Astrocyte of the cerebellum (primary cell): ENCODE measurements around the gene TGM4.
A peak's percentile ranks its signal among the peaks of the same experiment; 100 is the strongest.

Experiments used
- DNase-seq: peaks from one replicate; pipeline ENCODE4 v3.0.0-alpha.2; 2011; ENCODE audit warnings: low read depth
- H3K4me3 ChIP-seq: 2 replicates; pipeline ENCODE4 v1.5.1; 2011; ENCODE audit warnings: mild to moderate bottlenecking, low read depth, low read length, moderate library complexity
- in situ Hi-C: cut with HindIII; loops from 2 replicates; pipeline ENCODE4 v1.10.0; 2017; ENCODE audit warnings: low sequenced_read_pairs
- TF ChIP-seq, protein P1 (sequence below): IDR thresholded peaks from 2 replicates; pipeline ENCODE4 v1.5.1; 2012; ENCODE audit warnings: low read length, low read depth, moderate library complexity, mild to moderate bottlenecking; ENCODE audit errors: missing control alignments

TGM4 gene

GRCh38 chr3:44918087-44918486, 43.7 kb downstream of the TGM4 start:
- TF ChIP-seq, protein P1, sequence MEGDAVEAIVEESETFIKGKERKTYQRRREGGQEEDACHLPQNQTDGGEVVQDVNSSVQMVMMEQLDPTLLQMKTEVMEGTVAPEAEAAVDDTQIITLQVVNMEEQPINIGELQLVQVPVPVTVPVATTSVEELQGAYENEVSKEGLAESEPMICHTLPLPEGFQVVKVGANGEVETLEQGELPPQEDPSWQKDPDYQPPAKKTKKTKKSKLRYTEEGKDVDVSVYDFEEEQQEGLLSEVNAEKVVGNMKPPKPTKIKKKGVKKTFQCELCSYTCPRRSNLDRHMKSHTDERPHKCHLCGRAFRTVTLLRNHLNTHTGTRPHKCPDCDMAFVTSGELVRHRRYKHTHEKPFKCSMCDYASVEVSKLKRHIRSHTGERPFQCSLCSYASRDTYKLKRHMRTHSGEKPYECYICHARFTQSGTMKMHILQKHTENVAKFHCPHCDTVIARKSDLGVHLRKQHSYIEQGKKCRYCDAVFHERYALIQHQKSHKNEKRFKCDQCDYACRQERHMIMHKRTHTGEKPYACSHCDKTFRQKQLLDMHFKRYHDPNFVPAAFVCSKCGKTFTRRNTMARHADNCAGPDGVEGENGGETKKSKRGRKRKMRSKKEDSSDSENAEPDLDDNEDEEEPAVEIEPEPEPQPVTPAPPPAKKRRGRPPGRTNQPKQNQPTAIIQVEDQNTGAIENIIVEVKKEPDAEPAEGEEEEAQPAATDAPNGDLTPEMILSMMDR: no peak
- in situ Hi-C loops: no loop called here
- H3K4me3 ChIP-seq: no peak overlapping the region
- no peak for DNase-seq

GRCh38 chr3:44918581-44918980, 44.2 kb downstream of the TGM4 start:
- no peak for DNase-seq
- in situ Hi-C loops: no loop called here

DNA sequence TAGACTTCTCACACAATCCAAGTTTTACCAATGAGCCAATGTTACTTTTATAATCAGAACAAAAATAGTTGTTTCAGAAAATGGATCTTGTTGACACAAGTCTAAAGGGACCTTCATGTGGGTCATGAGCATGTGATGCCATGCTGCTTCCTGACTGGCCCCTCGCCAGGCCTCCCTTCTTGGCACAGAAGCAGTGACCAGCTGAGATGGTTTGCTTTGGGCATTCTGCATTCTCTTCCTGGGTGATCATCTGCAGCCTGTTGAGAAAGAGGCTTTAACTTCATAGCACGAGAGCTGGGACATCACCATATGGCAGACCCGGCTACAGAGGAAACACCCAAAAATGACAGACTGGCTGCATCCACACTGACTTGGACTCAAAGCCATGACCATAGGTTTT, 45.7 kb downstream of the TGM4 start:
- in situ Hi-C loops: no loop called here
- TF ChIP-seq, protein P1: no peak
- H3K4me3 ChIP-seq: no peak overlapping the region
- DNase-seq: no peak

More at GRCh38 chr3:44918581-44918980, 44.2 kb downstream of the TGM4 start:
- TF ChIP-seq, protein P1: no peak
- H3K4me3 ChIP-seq: no peak overlapping the region

DNA sequence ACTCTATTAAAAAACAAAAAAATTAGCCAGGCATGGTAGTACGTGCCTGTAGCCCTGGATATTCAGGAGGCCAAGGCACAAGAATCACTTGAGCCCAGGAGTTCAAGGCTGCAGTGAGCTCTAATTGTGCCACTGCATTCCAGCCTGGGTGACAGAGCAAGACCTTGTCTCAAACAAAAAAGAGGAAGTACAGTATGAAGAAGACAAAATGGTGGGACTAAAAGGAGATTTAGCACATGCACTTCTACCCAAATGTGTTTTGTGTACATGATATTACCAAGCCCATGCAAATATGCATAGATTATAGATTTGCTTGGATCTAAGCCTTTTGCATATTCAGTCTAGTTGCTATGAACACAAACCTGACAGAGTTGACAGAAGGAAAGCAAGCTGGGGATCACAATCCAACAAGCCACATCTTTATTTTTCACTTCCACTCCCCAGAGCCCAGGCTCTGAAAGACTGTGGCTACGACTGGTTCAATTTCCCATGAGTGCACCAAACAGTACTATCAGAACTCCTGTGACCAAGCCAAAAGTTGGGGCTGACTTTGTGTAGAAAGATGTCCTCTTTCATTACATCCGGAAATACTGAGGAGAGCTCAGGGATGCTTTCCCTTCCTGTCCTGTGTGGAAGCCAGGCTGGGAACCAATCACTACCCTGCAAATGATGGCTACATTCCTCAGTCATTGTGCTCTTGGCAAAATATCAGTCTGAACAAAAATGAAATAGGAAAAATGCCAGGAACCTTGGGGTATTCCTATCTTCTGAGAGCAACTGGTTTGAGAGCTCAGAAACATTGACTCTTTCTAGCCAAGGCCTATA, 49.4 kb downstream of the TGM4 start:
- no peak overlapping the region for H3K4me3 ChIP-seq
- TF ChIP-seq, protein P1: no peak
- in situ Hi-C loops: no loop called here
- DNase-seq: peak; percentile 6

- TF ChIP-seq, protein P1: no peak
- H3K4me3 ChIP-seq: no peak overlapping the region
- in situ Hi-C loops: no loop called here
- no peak for DNase-seq
Observed at GRCh38 chr3:44924457-44925084, 50.2 kb downstream of the TGM4 start.

DNA sequence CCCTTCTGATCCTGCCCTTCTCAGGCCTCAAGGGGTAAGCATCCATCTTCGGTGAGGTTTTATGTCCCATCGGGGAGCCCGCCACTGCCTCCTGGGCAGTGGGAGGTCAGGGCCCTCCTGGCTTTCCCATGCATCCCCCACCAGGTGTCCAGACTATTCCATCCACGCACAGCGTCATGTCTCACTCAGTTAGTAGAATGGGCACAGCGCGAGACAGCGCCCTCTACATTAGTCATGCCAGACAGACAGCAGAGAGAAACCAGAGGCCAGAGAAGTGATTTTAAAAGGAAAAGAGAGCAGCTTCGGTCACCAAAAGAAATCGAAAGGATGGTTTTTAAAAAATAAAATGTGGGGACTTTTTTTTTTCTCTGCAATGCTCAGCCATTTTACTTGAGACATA, 51.8 kb downstream of the TGM4 start:
- no peak overlapping the region for H3K4me3 ChIP-seq
- TF ChIP-seq, protein P1: no peak
- in situ Hi-C loops: no loop called here
- DNase-seq: no peak
